KBM-7 (cell line): ENCODE measurements around the gene WDFY3.

Experiments
- DNase-seq: peaks from one replicate; pipeline ENCODE4 v3.0.0-alpha.2; 2015
- in situ Hi-C: fragments of 300-500 bp; cut with MboI; formaldehyde crosslinking; loops from 2 replicates; pipeline ENCODE4 v1.14.3; 2020; ENCODE audit warnings: low sequenced_read_pairs, low pct_unique_long_range_greater_than_20kb, mixed read lengths

WDFY3 gene

GRCh38 chr4:84957514-84958420 lies 8.7 kb downstream of the WDFY3 start:
- no peak for DNase-seq
- in situ Hi-C loops, result loop anchor here (25.0 kb wide), 1 partner anchor 220 kb away; no protein-coding TSS in a partner anchor

- in situ Hi-C loops, result loop anchor here (25.0 kb wide), 1 partner anchor 219 kb away; no protein-coding TSS in a partner anchor
- DNase-seq, result no peak
These were observed 10.5 kb downstream of the WDFY3 start for GRCh38 chr4:84956014-84956413.

GRCh38 chr4:84954982-84955567 lies 11.4 kb downstream of the WDFY3 start:
- in situ Hi-C loops, result loop anchor here (25.0 kb wide), 1 partner anchor 218 kb away; no protein-coding TSS in a partner anchor
- no peak for DNase-seq

GRCh38 chr4:84952776-84953175 lies 13.7 kb downstream of the WDFY3 start:
- in situ Hi-C loops, result loop anchor here (25.0 kb wide), 1 partner anchor 215 kb away; no protein-coding TSS in a partner anchor
- DNase-seq, result no peak

GRCh38 chr4:84952004-84952403 lies 14.5 kb downstream of the WDFY3 start:
- no peak for DNase-seq
- in situ Hi-C loops, result loop anchor here (25.0 kb wide), 1 partner anchor 215 kb away; no protein-coding TSS in a partner anchor

- in situ Hi-C loops, result no loop called here
- DNase-seq, result no peak
These were observed 18.4 kb downstream of the WDFY3 start for GRCh38 chr4:84948056-84948455.

GRCh38 chr4:84944947-84945346 lies 21.5 kb downstream of the WDFY3 start:
- in situ Hi-C loops, result no loop called here
- peak; percentile 37 for DNase-seq

- DNase-seq, result no peak
- in situ Hi-C loops, result no loop called here
These were observed 25.5 kb downstream of the WDFY3 start for GRCh38 chr4:84940960-84941359.

- DNase-seq, result no peak
- in situ Hi-C loops, result no loop called here
These were observed 27.4 kb downstream of the WDFY3 start for GRCh38 chr4:84939113-84939512.

GRCh38 chr4:84938316-84938715 lies 28.2 kb downstream of the WDFY3 start:
- no peak for DNase-seq
- in situ Hi-C loops, result no loop called here

- in situ Hi-C loops, result no loop called here
- no peak for DNase-seq
These were observed 29.0 kb downstream of the WDFY3 start for GRCh38 chr4:84937381-84937977.

GRCh38 chr4:84936123-84936522 lies 30.4 kb downstream of the WDFY3 start:
- DNase-seq, result no peak
- in situ Hi-C loops, result no loop called here

GRCh38 chr4:84932462-84932861 lies 34.0 kb downstream of the WDFY3 start:
- in situ Hi-C loops, result no loop called here
- no peak for DNase-seq

- DNase-seq, result no peak
- in situ Hi-C loops, result no loop called here
These were observed 34.5 kb downstream of the WDFY3 start for GRCh38 chr4:84931961-84932360.

GRCh38 chr4:84931274-84931673 lies 35.2 kb downstream of the WDFY3 start:
- in situ Hi-C loops, result no loop called here

GRCh38 chr4:84928089-84928488 lies 38.4 kb downstream of the WDFY3 start:
- in situ Hi-C loops, result no loop called here
- no peak for DNase-seq

More at GRCh38 chr4:84931274-84931673, 35.2 kb downstream of the WDFY3 start:
- no peak for DNase-seq

GRCh38 chr4:84927428-84927827 lies 39.1 kb downstream of the WDFY3 start:
- in situ Hi-C loops, result no loop called here
- DNase-seq, result no peak

- in situ Hi-C loops, result no loop called here
- no peak for DNase-seq
These were observed 40.9 kb downstream of the WDFY3 start for GRCh38 chr4:84925558-84925957.

- DNase-seq, result no peak
- in situ Hi-C loops, result no loop called here
These were observed 42.1 kb downstream of the WDFY3 start for GRCh38 chr4:84924434-84924833.

- DNase-seq, result peak; percentile 16
- in situ Hi-C loops, result no loop called here
These were observed 45.9 kb downstream of the WDFY3 start for GRCh38 chr4:84920617-84921016.
